Fibroblast of peridontal ligament (primary cell): ENCODE results near the gene TGM5.
A peak's percentile ranks its signal among the peaks of the same experiment; 100 is the strongest.

Experiments used
- DNase-seq: peaks from one replicate; pipeline ENCODE4 v3.0.0-alpha.2; 2010; ENCODE audit errors: extremely low read depth

The TGM5 gene

GRCh38 chr15:43196760-43197548, 69.8 kb downstream of the TGM5 start:
- DNase-seq: no peak

- DNase-seq: no peak
Measured at GRCh38 chr15:43194795-43195194, 71.9 kb downstream of the TGM5 start.

GRCh38 chr15:43193710-43194109, 73.0 kb downstream of the TGM5 start:
- DNase-seq: no peak

- no peak for DNase-seq
Measured at GRCh38 chr15:43190178-43190577, 76.5 kb downstream of the TGM5 start.

GRCh38 chr15:43189296-43189695, 77.4 kb downstream of the TGM5 start:
- no peak for DNase-seq

GRCh38 chr15:43187544-43188155, 79.1 kb downstream of the TGM5 start:
- peak; percentile 78 for DNase-seq

- DNase-seq: no peak
Measured at GRCh38 chr15:43186003-43186353, 80.8 kb downstream of the TGM5 start.

GRCh38 chr15:43185157-43186002, 81.3 kb downstream of the TGM5 start, which contains the start of gene CCNDBP1:
Gene CCNDBP1 (plus strand): TSS chr15:43185403. CDS start chr15:43185499, 96 bp downstream.
- DNase-seq: peak; percentile 56

GRCh38 chr15:43184407-43185124, 82.2 kb downstream of the TGM5 start:
- no peak for DNase-seq

GRCh38 chr15:43183270-43183669, 83.5 kb downstream of the TGM5 start:
- DNase-seq: no peak
